Psoas muscle (tissue), 8 donors: ENCODE results near the gene CEP43. TPM values are rescaled to one million over a fixed set of nuclear protein-coding genes. Genes with fewer than 3 reads are reported as not detected.

Experiments
- ATAC-seq, 4 donors: fragments of 200-7000 bp; cut with Tn5 transposase; one replicate each; pipeline ENCODE4 v1.9.1; 2020; ENCODE audit warnings: moderate library complexity in 3 of 4, mild to moderate bottlenecking in 2 of 4
- DNase-seq, 2 donors: peaks; one replicate each; pipeline ENCODE4 v3.0.0-alpha.2; 2020
- H3K27ac ChIP-seq: fragments of 200-600 bp; one replicate; pipeline ENCODE4 v1.8.0; 2022
- H3K27me3 ChIP-seq, 3 donors: fragments of 200-600 bp in 1 of 3; one replicate each; pipeline versions ENCODE4 v1.6.1 to v1.8.0; 2013 to 2022; ENCODE audit warnings: low read length in 2 of 3, mild to moderate bottlenecking in 2 of 3, moderate library complexity in 1 of 3; ENCODE audit not compliant: insufficient read depth in 3 of 3
- H3K36me3 ChIP-seq, 2 donors: fragments of 200-600 bp in 1 of 2; one replicate each; pipeline versions ENCODE4 v1.6.1 to v1.8.0; 2013 to 2022; ENCODE audit warnings: low read depth in 1 of 2, mild to moderate bottlenecking in 1 of 2, moderate library complexity in 1 of 2; ENCODE audit not compliant: insufficient read depth in 1 of 2
- H3K4me1 ChIP-seq: fragments of 200-600 bp; one replicate; pipeline ENCODE4 v1.8.0; 2022
- H3K4me3 ChIP-seq: fragments of 200-600 bp; one replicate; pipeline ENCODE4 v1.8.0; 2022; ENCODE audit warnings: mild to moderate bottlenecking
- H3K9me3 ChIP-seq: fragments of 200-600 bp; one replicate; pipeline ENCODE4 v1.8.0; 2022
- CTCF ChIP-seq: fragments of 200-600 bp; IDR thresholded peaks from one replicate; pipeline ENCODE4 v1.8.0; 2022; ENCODE audit warnings: antibody characterized with exemption
- WGBS, 3 donors: extraction: QIAGEN DNeasy Blood & Tissue Kit; methylation state at CpG; one replicate each; pipeline versions ENCODE4 v1.1.6 to v1.1.7; 2013; 5-methylcytosine and 5-hydroxymethylcytosine counted together
- intact Hi-C, 2 donors: fragments of 100-400 bp; cut with DNase I; formaldehyde crosslinking; loops; one replicate each; pipeline versions ENCODE4 v1.11.0 to v1.14.2; 2022
- polyA plus RNA-seq, 3 donors: library from polyadenylated mRNA; stranded (reverse); fragments of 200-250 nt; gene quantifications; one replicate each; pipeline ENCODE4 v1.2.3, GENCODE V29; 2013
- total RNA-seq, 4 donors: library from RNA; stranded (reverse); fragmentation: NEBNext Ultra II Directional in 2 of 4; extraction: Animal tissue kit (Norgen Biotek cat#: 25700) in 2 of 4; gene quantifications; one replicate each; pipeline versions ENCODE4 v1.2.1 to v1.2.4, GENCODE V29; 2021 to 2023
- donor health status: healthy with polysubstance abuse.
- donor health status: DM: no; HTN: no; CAD: no; lungs with moderate emphysema.
- donor health status: Bipolar disorder and iron deficiency.
- donor health status: healthy.
- donor health status: DM: yes; HTN: yes; CAD: no.
- donor health status: DM: no; HTN: no; CAD: no.
- donor health status: DM: no; HTN: no; CAD: no.
- donor health status: DM: yes; HTN: yes; CAD: no.

Gene CEP43
- total and polyA plus RNA-seq, 7 donors, result 3.0 to 18.8 (median 7.3) TPM

GRCh38 chr6:166999884-167000253 lies 672 bp downstream of the CEP43 start:
- H3K27ac ChIP-seq, result no peak overlapping the region
- peaks cover 17% of the 10 kb centered on the region for H3K4me1 ChIP-seq
- peak overlapping the region; percentile 86 for H3K4me3 ChIP-seq
- H3K36me3 ChIP-seq, result peaks cover 0 to 26% of the 10 kb centered on the region in 2 donors
- intact Hi-C loops, result loop anchor here (5.0 kb wide), 1 partner anchor 43 kb away; the partner anchor contains the start of gene RNASET2 (in 2 of the 2)
- no peak for TF ChIP-seq CTCF
- DNase-seq (no peak), ATAC-seq (no peak)
- no peaks in the 10 kb centered on the region for H3K9me3 ChIP-seq
- H3K27me3 ChIP-seq, result no peaks in the 10 kb centered on the region
- 2 to 3% (median 2%) methylated on average over 10 of the region's 10 CpGs for WGBS, 3 donors

GRCh38 chr6:167000759-167001158 lies 1.6 kb downstream of the CEP43 start:
- Histone ChIP-seq H3K27ac (no peak overlapping the region), H3K36me3 (peaks cover 0 to 30% of the 10 kb centered on the region in 2 donors), H3K4me3 (peak overlapping the region; percentile 86), H3K27me3 (no peaks in the 10 kb centered on the region), H3K4me1 (peaks cover 21% of the 10 kb centered on the region), H3K9me3 (no peaks in the 10 kb centered on the region)
- 67 to 71% (median 68%) methylated on average over 2 of the region's 2 CpGs for WGBS, 3 donors
- no peak for ATAC-seq
- no peak for TF ChIP-seq CTCF
- intact Hi-C loops, result no loop called here
- no peak for DNase-seq

- no peak for TF ChIP-seq CTCF
- Histone ChIP-seq H3K9me3 (no peaks in the 10 kb centered on the region), H3K4me1 (peaks cover 4% of the 10 kb centered on the region), H3K27ac (no peak overlapping the region), H3K36me3 (peaks cover 0 to 50% of the 10 kb centered on the region in 2 donors), H3K4me3 (no peak overlapping the region), H3K27me3 (no peaks in the 10 kb centered on the region)
- ATAC-seq (no peak), DNase-seq (peak; percentile 33 to 55)
- intact Hi-C loops, result no loop called here
- 50 to 64% (median 58%) methylated on average over 12 of the region's 12 CpGs for WGBS, 3 donors
Measured at GRCh38 chr6:167005350-167006159, 6.4 kb downstream of the CEP43 start.

GRCh38 chr6:167007985-167008384 lies 8.8 kb downstream of the CEP43 start:
- H3K9me3 ChIP-seq, result no peaks in the 10 kb centered on the region
- H3K4me3 ChIP-seq, result no peak overlapping the region
- 83 to 85% (median 85%) methylated on average over 4 of the region's 4 CpGs for WGBS, 3 donors
- no peak overlapping the region for H3K27ac ChIP-seq
- H3K27me3 ChIP-seq, result no peaks in the 10 kb centered on the region
- H3K36me3 ChIP-seq, result peaks cover 0 to 59% of the 10 kb centered on the region in 2 donors
- no peak for TF ChIP-seq CTCF
- intact Hi-C loops, result no loop called here
- DNase-seq (no peak), ATAC-seq (no peak)
- H3K4me1 ChIP-seq, result peaks cover 4% of the 10 kb centered on the region
